Nephron progenitor cell (in vitro differentiated cells): Measurements from ENCODE around the gene ZCWPW2.
A peak's percentile ranks its signal among the peaks of the same experiment; 100 is the strongest.

Experiments
- DNase-seq: peaks from one replicate; pipeline ENCODE4 v3.0.0; 2021
- H3K27ac Mint-ChIP-seq: 2 replicates; pipeline ENCODE4 v1.8.0; 2021; ENCODE audit warnings: mild to moderate bottlenecking, moderate library complexity, mixed read lengths
- H3K27me3 Mint-ChIP-seq: 2 replicates; pipeline ENCODE4 v1.8.0; 2021; ENCODE audit warnings: mild to moderate bottlenecking, low read depth, mixed read lengths; ENCODE audit not compliant: poor library complexity
- H3K36me3 Mint-ChIP-seq: 2 replicates; pipeline ENCODE4 v1.8.0; 2021; ENCODE audit warnings: low read depth, mixed read lengths
- H3K4me1 Mint-ChIP-seq: 2 replicates; pipeline ENCODE4 v1.8.0; 2021; ENCODE audit warnings: mixed read lengths
- H3K4me3 Mint-ChIP-seq: 2 replicates; pipeline ENCODE4 v1.8.0; 2021; ENCODE audit warnings: mild to moderate bottlenecking, moderate library complexity, mixed read lengths
- H3K9me3 Mint-ChIP-seq: 2 replicates; pipeline ENCODE4 v1.8.0; 2021; ENCODE audit warnings: mild to moderate bottlenecking, moderate library complexity, mixed read lengths
- TF ChIP-seq, protein P1 (sequence below): fragments of 200-600 bp; sonication (generic); IDR thresholded peaks from 2 replicates; pipeline ENCODE4 v1.5.0; 2021; ENCODE audit warnings: antibody characterized with exemption

Gene ZCWPW2

GRCh38 chr3:28328188-28329151 lies 20.1 kb upstream of the ZCWPW2 start:
- peaks cover 15% of the 10 kb centered on the region for H3K36me3 Mint-ChIP-seq
- DNase-seq: no peak
- TF ChIP-seq, protein P1, sequence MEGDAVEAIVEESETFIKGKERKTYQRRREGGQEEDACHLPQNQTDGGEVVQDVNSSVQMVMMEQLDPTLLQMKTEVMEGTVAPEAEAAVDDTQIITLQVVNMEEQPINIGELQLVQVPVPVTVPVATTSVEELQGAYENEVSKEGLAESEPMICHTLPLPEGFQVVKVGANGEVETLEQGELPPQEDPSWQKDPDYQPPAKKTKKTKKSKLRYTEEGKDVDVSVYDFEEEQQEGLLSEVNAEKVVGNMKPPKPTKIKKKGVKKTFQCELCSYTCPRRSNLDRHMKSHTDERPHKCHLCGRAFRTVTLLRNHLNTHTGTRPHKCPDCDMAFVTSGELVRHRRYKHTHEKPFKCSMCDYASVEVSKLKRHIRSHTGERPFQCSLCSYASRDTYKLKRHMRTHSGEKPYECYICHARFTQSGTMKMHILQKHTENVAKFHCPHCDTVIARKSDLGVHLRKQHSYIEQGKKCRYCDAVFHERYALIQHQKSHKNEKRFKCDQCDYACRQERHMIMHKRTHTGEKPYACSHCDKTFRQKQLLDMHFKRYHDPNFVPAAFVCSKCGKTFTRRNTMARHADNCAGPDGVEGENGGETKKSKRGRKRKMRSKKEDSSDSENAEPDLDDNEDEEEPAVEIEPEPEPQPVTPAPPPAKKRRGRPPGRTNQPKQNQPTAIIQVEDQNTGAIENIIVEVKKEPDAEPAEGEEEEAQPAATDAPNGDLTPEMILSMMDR: peak; percentile 72

GRCh38 chr3:28334552-28334951 lies 14.0 kb upstream of the ZCWPW2 start:
- peaks cover 15% of the 10 kb centered on the region for H3K36me3 Mint-ChIP-seq
- H3K27me3 Mint-ChIP-seq: no peaks in the 10 kb centered on the region
- H3K4me3 Mint-ChIP-seq: no peak overlapping the region
- TF ChIP-seq, protein P1: no peak
- no peaks in the 10 kb centered on the region for H3K9me3 Mint-ChIP-seq
- H3K27ac Mint-ChIP-seq: no peak overlapping the region
- no peaks in the 10 kb centered on the region for H3K4me1 Mint-ChIP-seq
- DNase-seq: no peak

More at GRCh38 chr3:28328188-28329151, 20.1 kb upstream of the ZCWPW2 start:
- H3K4me1 Mint-ChIP-seq: no peaks in the 10 kb centered on the region
- no peak overlapping the region for H3K27ac Mint-ChIP-seq
- H3K9me3 Mint-ChIP-seq: no peaks in the 10 kb centered on the region
- H3K27me3 Mint-ChIP-seq: no peaks in the 10 kb centered on the region
- no peak overlapping the region for H3K4me3 Mint-ChIP-seq

- TF ChIP-seq, protein P1: no peak
- no peak overlapping the region for H3K27ac Mint-ChIP-seq
- H3K4me1 Mint-ChIP-seq: no peaks in the 10 kb centered on the region
- no peak for DNase-seq
- peaks cover 16% of the 10 kb centered on the region for H3K36me3 Mint-ChIP-seq
- no peaks in the 10 kb centered on the region for H3K27me3 Mint-ChIP-seq
- H3K4me3 Mint-ChIP-seq: no peak overlapping the region
- H3K9me3 Mint-ChIP-seq: no peaks in the 10 kb centered on the region
Measured at GRCh38 chr3:28335246-28335645, 13.3 kb upstream of the ZCWPW2 start.

DNA sequence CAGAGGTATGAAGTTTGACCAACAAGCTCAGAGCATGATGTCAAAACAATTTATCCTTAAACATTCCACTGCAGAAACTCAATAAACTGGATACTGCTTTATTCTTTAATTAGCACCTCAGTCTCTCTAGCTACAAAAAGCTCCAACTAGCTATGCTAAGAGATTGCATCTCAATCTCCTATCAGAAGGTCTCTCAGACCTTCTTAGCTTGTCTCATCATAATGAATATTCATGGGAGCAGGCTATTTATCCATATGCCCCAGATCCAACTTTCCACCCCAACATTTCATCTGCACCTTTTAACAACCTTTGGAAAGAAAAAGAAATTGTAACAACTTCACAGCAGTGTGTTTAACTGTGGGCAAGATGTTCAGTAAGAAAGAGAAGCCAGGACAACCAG lies 11.3 kb upstream of the ZCWPW2 start:
- peaks cover 16% of the 10 kb centered on the region for H3K36me3 Mint-ChIP-seq
- H3K4me3 Mint-ChIP-seq: no peak overlapping the region
- DNase-seq: no peak
- no peak overlapping the region for H3K27ac Mint-ChIP-seq
- no peaks in the 10 kb centered on the region for H3K27me3 Mint-ChIP-seq
- TF ChIP-seq, protein P1: no peak
- no peaks in the 10 kb centered on the region for H3K4me1 Mint-ChIP-seq
- no peaks in the 10 kb centered on the region for H3K9me3 Mint-ChIP-seq

- TF ChIP-seq, protein P1: no peak
- Mint-ChIP-seq H3K36me3 (peaks cover 7% of the 10 kb centered on the region), H3K27me3 (no peaks in the 10 kb centered on the region), H3K9me3 (no peaks in the 10 kb centered on the region), H3K4me3 (no peak overlapping the region), H3K27ac (no peak overlapping the region), H3K4me1 (peaks cover 33% of the 10 kb centered on the region)
- DNase-seq: no peak
Measured at GRCh38 chr3:28343144-28343543, 5.4 kb upstream of the ZCWPW2 start.

- Mint-ChIP-seq H3K36me3 (peaks cover 16% of the 10 kb centered on the region), H3K4me1 (peaks cover 45% of the 10 kb centered on the region), H3K4me3 (no peak overlapping the region), H3K9me3 (peaks cover 14% of the 10 kb centered on the region), H3K27ac (no peak overlapping the region), H3K27me3 (no peaks in the 10 kb centered on the region)
- no peak for DNase-seq
- TF ChIP-seq, protein P1: no peak
Measured at GRCh38 chr3:28345690-28346089, 2.8 kb upstream of the ZCWPW2 start.
